ENCODE results near the gene RBMY1F.
"Not testable (repeated sequence)": the region's sequence is repeated elsewhere in the genome, so short reads cannot be mapped to it uniquely, and the experiment has no call there.

Gene RBMY1F

GRCh38 chrY:22182823-22183222, at the start of gene RBMY1F:
Gene RBMY1F, minus strand, starts transcription at chrY:22182923. Its CDS starts 1,954 bp downstream, at chrY:22180969.
- not testable (repeated sequence) for DNase-seq (ENCODE audit: low spot score)

DNA sequence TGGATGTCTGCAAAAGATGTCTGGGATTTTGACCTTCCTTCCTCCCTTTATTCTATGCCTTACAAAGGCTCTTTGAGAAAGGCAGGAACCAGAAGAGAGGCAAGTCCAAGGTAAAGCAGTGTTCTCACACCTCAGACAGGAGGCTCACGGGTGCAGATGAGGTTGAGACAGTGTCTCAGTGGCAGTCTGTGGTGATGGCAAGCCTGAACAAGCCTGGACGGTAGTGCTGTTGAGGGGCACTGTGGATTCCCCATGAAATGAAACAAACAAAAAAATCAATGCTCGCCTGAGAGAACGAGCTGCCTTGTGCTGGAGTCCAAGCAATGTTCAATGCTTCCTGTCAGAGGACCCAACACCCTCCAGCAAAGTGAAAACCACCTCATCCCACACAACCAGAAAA, 31.6 kb downstream of the RBMY1F start:
- not testable (repeated sequence) for DNase-seq (ENCODE audit: low spot score)

DNA sequence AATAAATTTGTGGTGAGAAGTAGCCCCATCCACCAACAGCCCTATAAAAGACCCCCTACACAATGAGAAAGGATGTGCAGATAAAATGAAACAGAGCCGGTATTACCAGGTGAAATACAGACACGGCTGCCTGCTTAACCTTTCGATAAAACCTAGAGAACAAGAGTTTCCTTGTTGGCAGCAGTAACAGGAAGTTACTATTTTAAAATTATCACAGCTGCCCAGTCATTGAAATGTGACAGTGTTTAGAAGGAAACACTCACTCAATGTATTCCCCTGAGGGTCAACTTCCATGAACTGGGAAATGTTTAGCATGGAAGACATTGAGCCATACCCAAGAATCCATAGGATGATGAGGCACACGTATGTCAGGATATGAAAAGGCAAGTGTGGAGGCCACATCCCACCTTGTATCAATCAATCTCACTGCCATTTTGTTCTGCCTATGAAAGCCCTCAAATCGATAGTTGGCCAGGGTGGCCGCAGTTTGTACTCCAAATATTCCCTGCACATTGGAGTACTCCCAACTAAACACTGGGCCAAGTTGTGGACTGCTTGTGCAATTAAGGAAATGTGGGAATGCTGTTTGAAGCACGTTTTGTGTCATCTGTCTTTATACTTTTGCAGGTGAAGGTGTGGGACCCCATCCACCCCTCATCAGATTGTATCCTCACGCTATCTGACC, 41.6 kb downstream of the RBMY1F start:
- DNase-seq (ENCODE audit: low spot score) = not testable (repeated sequence)

- not testable (repeated sequence) for DNase-seq (ENCODE audit: low spot score)
These were observed 48.0 kb downstream of the RBMY1F start for GRCh38 chrY:22134719-22135118.

GRCh38 chrY:22130494-22130893, 52.2 kb downstream of the RBMY1F start:
- not testable (repeated sequence) for DNase-seq (ENCODE audit: low spot score)
